Liver (tissue), 2 donors: ENCODE results near the gene AVEN.

Experiments used
- FOXA1 ChIP-seq: IDR thresholded peaks from 2 replicates; pipeline ENCODE4 v1.6.1; 2016; ENCODE audit warnings: antibody characterized with exemption
- ZBTB33 ChIP-seq: IDR thresholded peaks from 2 replicates; pipeline ENCODE4 v1.6.1; 2016; ENCODE audit warnings: antibody characterized with exemption
- TF ChIP-seq, protein P1 (sequence below): fragments of 150-350 bp; IDR thresholded peaks from 2 replicates; pipeline ENCODE4 v1.5.1; 2017; ENCODE audit warnings: improper control_type of control experiment, low read depth, low read length; ENCODE audit not compliant: missing input control
- donor health status: healthy.

DNA sequence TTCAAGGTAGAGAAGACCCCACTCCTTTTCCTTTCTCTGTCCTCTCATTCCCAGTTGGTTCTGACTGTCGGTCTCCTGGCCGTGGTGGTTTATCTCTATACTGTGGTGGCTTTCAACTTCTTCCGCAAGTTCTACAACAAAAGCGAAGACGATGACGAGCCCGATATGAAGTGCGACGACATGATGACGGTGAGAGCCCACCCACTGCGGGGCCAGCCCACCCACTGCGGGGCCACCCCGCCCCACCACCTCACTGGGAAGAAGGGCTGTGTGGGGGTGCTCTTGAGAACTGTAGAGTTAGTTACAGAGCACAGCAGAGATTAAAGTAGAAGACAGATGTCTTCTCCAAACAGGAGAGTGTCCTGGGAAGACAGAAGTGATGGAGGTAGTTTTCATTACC lies 181.3 kb downstream of the AVEN start:
- TF ChIP-seq, protein P1, sequence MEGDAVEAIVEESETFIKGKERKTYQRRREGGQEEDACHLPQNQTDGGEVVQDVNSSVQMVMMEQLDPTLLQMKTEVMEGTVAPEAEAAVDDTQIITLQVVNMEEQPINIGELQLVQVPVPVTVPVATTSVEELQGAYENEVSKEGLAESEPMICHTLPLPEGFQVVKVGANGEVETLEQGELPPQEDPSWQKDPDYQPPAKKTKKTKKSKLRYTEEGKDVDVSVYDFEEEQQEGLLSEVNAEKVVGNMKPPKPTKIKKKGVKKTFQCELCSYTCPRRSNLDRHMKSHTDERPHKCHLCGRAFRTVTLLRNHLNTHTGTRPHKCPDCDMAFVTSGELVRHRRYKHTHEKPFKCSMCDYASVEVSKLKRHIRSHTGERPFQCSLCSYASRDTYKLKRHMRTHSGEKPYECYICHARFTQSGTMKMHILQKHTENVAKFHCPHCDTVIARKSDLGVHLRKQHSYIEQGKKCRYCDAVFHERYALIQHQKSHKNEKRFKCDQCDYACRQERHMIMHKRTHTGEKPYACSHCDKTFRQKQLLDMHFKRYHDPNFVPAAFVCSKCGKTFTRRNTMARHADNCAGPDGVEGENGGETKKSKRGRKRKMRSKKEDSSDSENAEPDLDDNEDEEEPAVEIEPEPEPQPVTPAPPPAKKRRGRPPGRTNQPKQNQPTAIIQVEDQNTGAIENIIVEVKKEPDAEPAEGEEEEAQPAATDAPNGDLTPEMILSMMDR, result no peak
- TF ChIP-seq ZBTB33 (no peak), FOXA1 (no peak)
